A673 (cell line): Measurements from ENCODE around the gene THSD4. TPM values are rescaled to one million over a fixed set of nuclear protein-coding genes. Genes with fewer than 3 reads are reported as not detected.

ENCODE experiments used
- BruUV-seq: library from RNA; stranded (reverse); fragments of 400-500 nt; replicated peaks from 2 replicates; lab custom pipeline; 2021; lab: Mats Ljungman, UMichigan
- CTCF ChIA-PET: fragments of 300-600 bp; sonication (Branson Sonifier 250); formaldehyde crosslinking; loops from one replicate; lab custom pipeline; 2022; ENCODE audit warnings: antibody characterized with exemption; lab: Charles Lee
- POLR2A ChIA-PET: fragments of 300-600 bp; sonication (Branson Sonifier 250); formaldehyde crosslinking; loops from one replicate; lab custom pipeline; 2022; ENCODE audit warnings: antibody characterized with exemption; ENCODE audit not compliant: low non-redundant PET; lab: Charles Lee
- DNase-seq: peaks from one replicate; pipeline ENCODE4 v3.0.0-alpha.2; 2015; ENCODE audit warnings: low spot score
- H3K27ac ChIP-seq: fragments of 200-600 bp; sonication (generic); 2 replicates; pipeline ENCODE4 v1.5.1; 2016; ENCODE audit warnings: mixed run types, low read depth, mild to moderate bottlenecking, mixed read lengths, antibody characterized with exemption, low read length; ENCODE audit not compliant: poor library complexity, severe bottlenecking
- H3K27me3 ChIP-seq: fragments of 200-600 bp; sonication (generic); replicated peaks from 2 replicates; pipeline ENCODE4 v1.6.1; 2017; ENCODE audit warnings: mixed run types, low read depth, mild to moderate bottlenecking, mixed read lengths, antibody characterized with exemption, low read length; ENCODE audit not compliant: insufficient read depth, poor library complexity
- H3K36me3 ChIP-seq: fragments of 200-600 bp; sonication (generic); 2 replicates; pipeline ENCODE4 v1.6.1; 2016; ENCODE audit warnings: mixed run types, mild to moderate bottlenecking, mixed read lengths, antibody characterized with exemption, low read length; ENCODE audit not compliant: insufficient read depth, poor library complexity, severe bottlenecking
- H3K4me1 ChIP-seq: fragments of 200-600 bp; sonication (generic); 2 replicates; pipeline ENCODE4 v1.6.1; 2017; ENCODE audit warnings: mixed run types, mild to moderate bottlenecking, mixed read lengths, antibody characterized with exemption, low read length; ENCODE audit not compliant: insufficient read depth, poor library complexity, severe bottlenecking
- H3K4me3 ChIP-seq: fragments of 200-600 bp; sonication (generic); 2 replicates; pipeline ENCODE4 v1.5.1; 2016; ENCODE audit warnings: low read depth, mixed run types, mild to moderate bottlenecking, mixed read lengths, low read length; ENCODE audit not compliant: poor library complexity, severe bottlenecking
- H3K9me3 ChIP-seq: fragments of 200-600 bp; sonication (generic); 2 replicates; pipeline ENCODE4 v1.6.1; 2016; ENCODE audit warnings: mixed run types, low read depth, mild to moderate bottlenecking, mixed read lengths, antibody characterized with exemption, low read length; ENCODE audit not compliant: poor library complexity, severe bottlenecking
- CTCF ChIP-seq: fragments of 300-800, 200-600 bp; sonication (generic); conservative IDR thresholded peaks from 2 replicates; pipeline ENCODE4 v1.5.1; 2017; ENCODE audit warnings: low read depth, mild to moderate bottlenecking, antibody characterized with exemption, low read length, moderate library complexity, mixed read lengths
- EZH2 ChIP-seq: fragments of 200-600 bp; sonication (generic); IDR thresholded peaks from 2 replicates; pipeline ENCODE4 v1.6.1; 2017; ENCODE audit warnings: borderline replicate concordance, low read depth, mild to moderate bottlenecking, mixed read lengths, antibody characterized with exemption, low read length; ENCODE audit not compliant: poor library complexity, severe bottlenecking
- intact Hi-C: fragments of 100-400 bp; cut with micrococcal nuclease; formaldehyde crosslinking; loops from one replicate; pipeline ENCODE4 v1.10.0; 2022; ENCODE audit not compliant: unreplicated experiment
- total RNA-seq: library from RNA; stranded (reverse); gene quantifications from 2 replicates; pipeline ENCODE4 v1.2.3, GENCODE V29; 2021

THSD4 gene
- total RNA-seq, 1 experiment from 2014 or later = 2.4 TPM

GRCh38 chr15:71431343-71432336 lies 316.4 kb downstream of the THSD4 start:
- Histone ChIP-seq H3K36me3 (no peaks in the 10 kb centered on the region), H3K4me1 (no peaks in the 10 kb centered on the region), H3K9me3 (no peaks in the 10 kb centered on the region), H3K27ac (no peak overlapping the region), H3K4me3 (no peak overlapping the region), H3K27me3 (no peaks in the 10 kb centered on the region)
- no TSS peak for BruUV-seq
- TF ChIP-seq CTCF (no peak), EZH2 (no peak)
- ChIA-PET POLR2A (no interaction called here), CTCF (no interaction called here)
- no peak for DNase-seq
- intact Hi-C loops = no loop called here

- Histone ChIP-seq H3K36me3 (no peaks in the 10 kb centered on the region), H3K4me1 (no peaks in the 10 kb centered on the region), H3K27ac (no peak overlapping the region), H3K27me3 (no peaks in the 10 kb centered on the region), H3K4me3 (no peak overlapping the region), H3K9me3 (no peaks in the 10 kb centered on the region)
- POLR2A ChIA-PET = no interaction called here
- no TSS peak for BruUV-seq
- CTCF ChIA-PET = no interaction called here
- no peak for TF ChIP-seq EZH2
- no peak for TF ChIP-seq CTCF
- no peak for DNase-seq
- intact Hi-C loops = no loop called here
These were observed 318.1 kb downstream of the THSD4 start for GRCh38 chr15:71433402-71433801.

- Histone ChIP-seq H3K9me3 (no peaks in the 10 kb centered on the region), H3K4me1 (no peaks in the 10 kb centered on the region), H3K27ac (no peak overlapping the region), H3K36me3 (no peaks in the 10 kb centered on the region), H3K27me3 (no peaks in the 10 kb centered on the region), H3K4me3 (no peak overlapping the region)
- ChIA-PET CTCF (interaction anchor here (0.7 kb wide), 1 partner anchor 754 kb away, joined by 3 read pairs; no protein-coding TSS in a partner anchor), POLR2A (no interaction called here)
- DNase-seq = no peak
- TF ChIP-seq CTCF (no peak), EZH2 (no peak)
- BruUV-seq = no TSS peak
- intact Hi-C loops = no loop called here
These were observed 319.5 kb downstream of the THSD4 start for GRCh38 chr15:71434774-71435173.
